H9 (cell line): ENCODE data around the gene SOX14. TPM values are rescaled to one million over a fixed set of nuclear protein-coding genes. Genes with fewer than 3 reads are reported as not detected.

ENCODE experiments used
- DNase-seq: peaks from one replicate; pipeline ENCODE4 v3.0.0-alpha.2; 2017
- H2AFZ ChIP-seq: one replicate; pipeline ENCODE4 v1.6.1; 2013; ENCODE audit warnings: mild to moderate bottlenecking, low read length, control low read depth, moderate library complexity
- H2AK5ac ChIP-seq: 2 replicates; pipeline ENCODE4 v1.6.1; 2013; ENCODE audit warnings: low read length, control low read depth, mixed read lengths; ENCODE audit not compliant: insufficient read length
- H2BK120ac ChIP-seq: one replicate; pipeline ENCODE4 v1.6.1; 2013; ENCODE audit warnings: low read depth, mild to moderate bottlenecking, low read length, control low read depth, inconsistent platforms; ENCODE audit not compliant: poor library complexity, severe bottlenecking
- H2BK12ac ChIP-seq: 2 replicates; pipeline ENCODE4 v1.6.1; 2013; ENCODE audit warnings: low read length, control low read depth, mixed read lengths, low read depth; ENCODE audit not compliant: insufficient read length
- H2BK15ac ChIP-seq: 2 replicates; pipeline ENCODE4 v1.6.1; 2013; ENCODE audit warnings: low read depth, low read length, control low read depth
- H2BK20ac ChIP-seq: one replicate; pipeline ENCODE4 v1.6.1; 2013; ENCODE audit warnings: low read depth, mild to moderate bottlenecking, low read length, control low read depth, inconsistent platforms; ENCODE audit not compliant: poor library complexity, severe bottlenecking
- H2BK5ac ChIP-seq: 2 replicates; pipeline ENCODE4 v1.6.1; 2013; ENCODE audit warnings: low read length, control low read depth, mixed read lengths; ENCODE audit not compliant: insufficient read length
- H3K14ac ChIP-seq: 2 replicates; pipeline ENCODE4 v1.6.1; 2013; ENCODE audit warnings: low read length, control low read depth; ENCODE audit not compliant: insufficient read depth
- H3K18ac ChIP-seq: 2 replicates; pipeline ENCODE4 v1.6.1; 2013; ENCODE audit warnings: low read depth, mild to moderate bottlenecking, mixed read lengths, low read length, control low read depth; ENCODE audit not compliant: insufficient read length
- H3K23ac ChIP-seq: 2 replicates; pipeline ENCODE4 v1.6.1; 2013; ENCODE audit warnings: low read length, control low read depth, mixed read lengths, low read depth; ENCODE audit not compliant: insufficient read length
- H3K23me2 ChIP-seq: 2 replicates; pipeline ENCODE4 v1.6.1; 2013; ENCODE audit warnings: low read depth, mild to moderate bottlenecking, mixed read lengths, low read length, control low read depth; ENCODE audit not compliant: insufficient read length, poor library complexity, severe bottlenecking
- H3K27ac ChIP-seq: 2 replicates; pipeline ENCODE4 v1.5.1; 2013; ENCODE audit warnings: low read length, control low read depth, mixed read lengths, low read depth; ENCODE audit not compliant: insufficient read length
- H3K27me3 ChIP-seq: 2 replicates; pipeline ENCODE4 v1.6.1; 2013; ENCODE audit warnings: low read length, control low read depth, inconsistent platforms; ENCODE audit not compliant: insufficient read depth
- H3K4ac ChIP-seq: 2 replicates; pipeline ENCODE4 v1.6.1; 2013; ENCODE audit warnings: low read depth, mild to moderate bottlenecking, control low read depth, inconsistent platforms, low read length, moderate library complexity
- H3K4me1 ChIP-seq: 2 replicates; pipeline ENCODE4 v1.6.1; 2013; ENCODE audit warnings: low read length, control low read depth, inconsistent platforms; ENCODE audit not compliant: insufficient read depth
- H3K4me2 ChIP-seq: 2 replicates; pipeline ENCODE4 v1.6.1; 2013; ENCODE audit warnings: low read length, control low read depth, mixed read lengths; ENCODE audit not compliant: insufficient read length, insufficient read depth
- H3K56ac ChIP-seq: 2 replicates; pipeline ENCODE4 v1.6.1; 2013; ENCODE audit warnings: low read depth, mild to moderate bottlenecking, mixed read lengths, low read length, control low read depth; ENCODE audit not compliant: insufficient read length
- H3K79me1 ChIP-seq: 2 replicates; pipeline ENCODE4 v1.6.1; 2013; ENCODE audit warnings: low read depth, mild to moderate bottlenecking, moderate library complexity, low read length, control low read depth, inconsistent platforms; ENCODE audit not compliant: insufficient read depth, poor library complexity, severe bottlenecking
- H3K79me2 ChIP-seq: 2 replicates; pipeline ENCODE4 v1.6.1; 2013; ENCODE audit warnings: low read length, control low read depth, inconsistent platforms; ENCODE audit not compliant: insufficient read depth
- H3K9ac ChIP-seq: 2 replicates; pipeline ENCODE4 v1.6.1; 2013; ENCODE audit warnings: low read length, control low read depth, mixed read lengths; ENCODE audit not compliant: insufficient read length; ENCODE audit errors: extremely low read depth
- H3K9me3 ChIP-seq: one replicate; pipeline ENCODE4 v1.6.1; 2013; ENCODE audit warnings: low read depth, low read length, inconsistent platforms; ENCODE audit not compliant: control insufficient read depth
- H3T11ph ChIP-seq: one replicate; pipeline ENCODE4 v1.6.1; 2013; ENCODE audit warnings: mild to moderate bottlenecking, low read length, control low read depth, inconsistent platforms
- H4K20me1 ChIP-seq: one replicate; pipeline ENCODE4 v1.6.1; 2013; ENCODE audit not compliant: control insufficient read depth, insufficient read length, insufficient read depth
- H4K5ac ChIP-seq: 2 replicates; pipeline ENCODE4 v1.6.1; 2013; ENCODE audit warnings: low read depth, mild to moderate bottlenecking, mixed read lengths, low read length, control low read depth; ENCODE audit not compliant: insufficient read length
- H4K8ac ChIP-seq: replicated peaks from 2 replicates; pipeline ENCODE4 v1.6.1; 2013; ENCODE audit warnings: low read length, control low read depth, mixed read lengths, low read depth; ENCODE audit not compliant: insufficient read length
- H4K91ac ChIP-seq: 2 replicates; pipeline ENCODE4 v1.6.1; 2013; ENCODE audit warnings: low read depth, mild to moderate bottlenecking, moderate library complexity, mixed read lengths, low read length, control low read depth; ENCODE audit not compliant: insufficient read length
- H3K27ac Mint-ChIP-seq, 3 experiments: 2 replicates in 2 of 3; 3 replicates in 1 of 3; pipeline ENCODE4 v1.8.0; 2020 to 2021; ENCODE audit warnings: mixed read lengths in 3 of 3, mild to moderate bottlenecking in 1 of 3, moderate library complexity in 1 of 3
- H3K27me3 Mint-ChIP-seq: 2 replicates; pipeline ENCODE4 v1.8.0; 2021; ENCODE audit warnings: low read depth, mild to moderate bottlenecking, moderate library complexity, mixed read lengths
- H3K36me3 Mint-ChIP-seq, 3 experiments: 2 replicates in 2 of 3; 3 replicates in 1 of 3; pipeline ENCODE4 v1.8.0; 2020 to 2021; ENCODE audit warnings: low read depth in 3 of 3, mixed read lengths in 3 of 3; ENCODE audit not compliant: insufficient read depth in 1 of 3
- H3K4me1 Mint-ChIP-seq, 2 experiments: 2 replicates each; pipeline ENCODE4 v1.8.0; 2020; ENCODE audit warnings: mixed read lengths in 2 of 2
- H3K4me3 Mint-ChIP-seq, 2 experiments: 2 replicates in 1 of 2; 3 replicates in 1 of 2; pipeline ENCODE4 v1.8.0; 2020 to 2021; ENCODE audit warnings: mild to moderate bottlenecking in 2 of 2, mixed read lengths in 2 of 2, moderate library complexity in 1 of 2
- H3K9me3 Mint-ChIP-seq, 2 experiments: 2 replicates in 1 of 2; 3 replicates in 1 of 2; pipeline ENCODE4 v1.8.0; 2020; ENCODE audit warnings: mild to moderate bottlenecking in 2 of 2, mixed read lengths in 2 of 2, moderate library complexity in 1 of 2
- CTCF ChIP-seq: fragments of 200-600 bp; sonication (generic); conservative IDR thresholded peaks from 3 replicates; pipeline ENCODE4 v1.8.0; 2021; ENCODE audit warnings: antibody characterized with exemption, mild to moderate bottlenecking
- WGBS: extraction: QIAGEN DNeasy Blood & Tissue Kit; methylation state at CpG from one replicate; pipeline ENCODE4 v1.1.7; 2013; ENCODE audit warnings: missing lambda C conversion rate, low lambda C conversion rate, mixed read lengths; ENCODE audit not compliant: insufficient read length; ENCODE audit errors: extremely low coverage; 5-methylcytosine and 5-hydroxymethylcytosine counted together
- total RNA-seq: library from RNA; stranded (reverse); gene quantifications from 2 replicates; pipeline ENCODE4 v1.2.1, GENCODE V29; 2021

SOX14 gene
- total RNA-seq, 1 experiment from 2014 or later, result 0.57 TPM

GRCh38 chr3:137772214-137772955 lies 8.3 kb downstream of the SOX14 start:
- no peak for TF ChIP-seq CTCF
- H3K79me1 ChIP-seq, result no peaks in the 10 kb centered on the region
- H2BK12ac ChIP-seq, result no peak overlapping the region
- peaks cover 100% of the 10 kb centered on the region for H3K27me3 Mint-ChIP-seq
- no peak overlapping the region for H2BK15ac ChIP-seq
- no peak overlapping the region for H3K27ac ChIP-seq
- 0 out of 2 replicates have a peak, but pooled peaks cover 2% of the 10 kb centered on the region for H3K4me1 ChIP-seq
- H3K4me1 Mint-ChIP-seq, result peaks cover 49 to 55% of the 10 kb centered on the region in 2 experiments
- no peaks in the 10 kb centered on the region for H3K9me3 ChIP-seq
- no peak overlapping the region for H3K9ac ChIP-seq
- H3K36me3 Mint-ChIP-seq, result no peaks in the 10 kb centered on the region; a peak in 1 of 7 replicates
- H3K4ac ChIP-seq, result no peak overlapping the region
- no peak overlapping the region for H2BK5ac ChIP-seq
- no peak overlapping the region for H3K23ac ChIP-seq
- H2BK20ac ChIP-seq, result no peak overlapping the region
- no peak overlapping the region for H4K91ac ChIP-seq
- no peak overlapping the region for H3K27ac Mint-ChIP-seq
- WGBS, result no CpG with 5 or more reads among the region's 7 CpGs
- H3K27me3 ChIP-seq, result peaks cover 68% of the 10 kb centered on the region
- peaks cover 19% of the 10 kb centered on the region for H3K23me2 ChIP-seq
- no peak overlapping the region for H3K14ac ChIP-seq
- no peak overlapping the region for H3K56ac ChIP-seq
- H3T11ph ChIP-seq, result no peak overlapping the region
- H3K4me2 ChIP-seq, result peak overlapping the region; percentile 68
- peak overlapping the region; percentile 47 to 83; a peak in 4 of 5 replicates for H3K4me3 Mint-ChIP-seq
- H2AK5ac ChIP-seq, result no peak overlapping the region
- H4K20me1 ChIP-seq, result no peaks in the 10 kb centered on the region
- no peak for DNase-seq
- H3K9me3 Mint-ChIP-seq, result peaks cover 0 to 5% of the 10 kb centered on the region in 2 experiments; a peak in 2 of 5 replicates
- H3K79me2 ChIP-seq, result no peaks in the 10 kb centered on the region
- H2BK120ac ChIP-seq, result no peak overlapping the region
- no peak overlapping the region for H4K5ac ChIP-seq
- no peak overlapping the region for H4K8ac ChIP-seq
- no peak overlapping the region for H2AFZ ChIP-seq
- no peak overlapping the region for H3K18ac ChIP-seq
